SJCRH30 (cell line): ENCODE results near the gene TMTC3. TPM values are rescaled to one million over a fixed set of nuclear protein-coding genes. Genes with fewer than 3 reads are reported as not detected.

ENCODE experiments used
- total RNA-seq: library from RNA; depleted of rRNA; stranded (reverse); fragments of >200 nt; shearing (Covaris generic); gene quantifications from 2 replicates; pipeline ENCODE4 v1.2.3, GENCODE V29; 2014; rRNA removed

Gene TMTC3
- total RNA-seq, 1 experiment from 2014 or later = 52.7 TPM

Other genes starting within 250 kb of the TMTC3 start
- 0.28 TPM in 1 of 2 replicates, not detected in the other for gene C12orf50, start 112.9 kb upstream of the TMTC3 start, total RNA-seq
- 12.4 and 17.5 TPM in 2 replicates for gene CEP290, start 219 bp upstream of the TMTC3 start, total RNA-seq